Duodenal mucosa (tissue), 2 donors: Measurements from ENCODE around the gene RTN4.

ENCODE experiments used
- H3K27ac ChIP-seq: one replicate; pipeline ENCODE4 v1.7.0; 2013; ENCODE audit warnings: low read depth, low read length
- H3K27me3 ChIP-seq, 2 donors: one replicate each; pipeline ENCODE4 v1.7.0; 2013; ENCODE audit warnings: low read length in 2 of 2, control low read depth in 1 of 2; ENCODE audit not compliant: insufficient read depth in 2 of 2, control insufficient read depth in 1 of 2
- H3K36me3 ChIP-seq, 2 donors: one replicate each; pipeline ENCODE4 v1.7.0; 2013; ENCODE audit warnings: low read length in 2 of 2, control low read depth in 1 of 2; ENCODE audit not compliant: insufficient read depth in 2 of 2, control insufficient read depth in 1 of 2
- H3K4me1 ChIP-seq, 2 donors: one replicate each; pipeline ENCODE4 v1.7.0; 2013; ENCODE audit warnings: low read length in 2 of 2, control low read depth in 1 of 2; ENCODE audit not compliant: insufficient read depth in 2 of 2, control insufficient read depth in 1 of 2
- H3K4me3 ChIP-seq, 2 donors: one replicate each; pipeline ENCODE4 v1.7.0; 2013; ENCODE audit warnings: low read length in 2 of 2, low read depth in 1 of 2
- H3K9ac ChIP-seq, 2 donors: one replicate each; pipeline ENCODE4 v1.7.0; 2013; ENCODE audit warnings: low read length in 2 of 2, low read depth in 1 of 2
- H3K9me3 ChIP-seq, 2 donors: one replicate each; pipeline ENCODE4 v1.7.0; 2013; ENCODE audit warnings: low read length in 2 of 2, control low read depth in 1 of 2; ENCODE audit not compliant: control insufficient read depth in 1 of 2

The RTN4 gene

GRCh38 chr2:54963476-54963875 lies 86.8 kb downstream of the RTN4 start:
- Histone ChIP-seq H3K4me1 (peaks cover 10 to 14% of the 10 kb centered on the region in 2 donors), H3K4me3 (peak overlapping the region in 1 of 2 donors; percentile 7), H3K36me3 (no peaks in the 10 kb centered on the region), H3K27ac (no peak overlapping the region), H3K9me3 (no peaks in the 10 kb centered on the region), H3K9ac (no peak overlapping the region), H3K27me3 (no peaks in the 10 kb centered on the region)

GRCh38 chr2:54962935-54963440 lies 87.3 kb downstream of the RTN4 start:
- Histone ChIP-seq H3K4me3 (peak overlapping the region in 1 of 2 donors; percentile 7), H3K36me3 (no peaks in the 10 kb centered on the region), H3K27ac (peak overlapping the region; percentile 11), H3K27me3 (no peaks in the 10 kb centered on the region), H3K9ac (no peak overlapping the region), H3K4me1 (peaks cover 10 to 14% of the 10 kb centered on the region in 2 donors), H3K9me3 (no peaks in the 10 kb centered on the region)

GRCh38 chr2:54962511-54962910 lies 87.7 kb downstream of the RTN4 start:
- Histone ChIP-seq H3K36me3 (no peaks in the 10 kb centered on the region), H3K9me3 (no peaks in the 10 kb centered on the region), H3K9ac (no peak overlapping the region), H3K27me3 (no peaks in the 10 kb centered on the region), H3K4me1 (peaks cover 10 to 14% of the 10 kb centered on the region in 2 donors), H3K4me3 (no peak overlapping the region), H3K27ac (peak overlapping the region; percentile 11)

- Histone ChIP-seq H3K9ac (no peak overlapping the region), H3K27me3 (no peaks in the 10 kb centered on the region), H3K27ac (no peak overlapping the region), H3K36me3 (no peaks in the 10 kb centered on the region), H3K4me1 (peaks cover 10 to 14% of the 10 kb centered on the region in 2 donors), H3K9me3 (no peaks in the 10 kb centered on the region), H3K4me3 (no peak overlapping the region)
Measured at GRCh38 chr2:54960164-54960563, 90.1 kb downstream of the RTN4 start.

DNA sequence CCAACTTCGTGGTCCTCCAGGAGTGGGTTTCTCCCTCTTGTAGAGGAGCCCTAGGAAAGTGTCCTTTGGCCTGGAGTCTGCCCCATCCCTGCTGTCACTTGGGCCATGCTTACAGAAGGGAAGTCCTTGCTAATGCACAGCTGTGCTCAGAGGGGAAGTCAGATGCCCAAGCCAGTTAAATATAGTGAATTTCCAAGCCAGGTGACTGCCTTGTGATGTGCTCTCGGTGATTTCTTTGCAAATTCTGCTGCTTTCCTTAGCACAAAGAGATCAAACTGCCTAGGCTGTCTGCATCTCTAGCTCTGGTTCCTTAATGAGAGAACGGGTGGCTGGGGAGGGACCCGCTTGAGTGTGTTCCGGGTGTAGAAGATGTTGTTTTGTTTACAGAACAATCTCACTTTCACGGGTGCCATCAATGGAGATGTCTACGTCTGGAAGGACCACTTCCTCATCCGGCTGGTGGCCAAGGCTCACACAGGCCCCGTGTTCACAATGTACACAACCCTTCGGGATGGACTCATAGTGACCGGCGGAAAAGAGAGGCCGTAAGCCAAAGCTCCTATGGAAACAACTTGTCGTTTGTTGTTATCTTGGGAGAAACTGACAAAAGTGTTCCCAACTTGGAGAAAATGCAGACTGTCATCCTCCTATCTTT lies 91.4 kb downstream of the RTN4 start:
- H3K9ac ChIP-seq, result no peak overlapping the region
- no peaks in the 10 kb centered on the region for H3K36me3 ChIP-seq
- H3K4me1 ChIP-seq, result peaks cover 10 to 14% of the 10 kb centered on the region in 2 donors
- H3K27me3 ChIP-seq, result no peaks in the 10 kb centered on the region
- no peaks in the 10 kb centered on the region for H3K9me3 ChIP-seq
- H3K27ac ChIP-seq, result no peak overlapping the region
- H3K4me3 ChIP-seq, result no peak overlapping the region

DNA sequence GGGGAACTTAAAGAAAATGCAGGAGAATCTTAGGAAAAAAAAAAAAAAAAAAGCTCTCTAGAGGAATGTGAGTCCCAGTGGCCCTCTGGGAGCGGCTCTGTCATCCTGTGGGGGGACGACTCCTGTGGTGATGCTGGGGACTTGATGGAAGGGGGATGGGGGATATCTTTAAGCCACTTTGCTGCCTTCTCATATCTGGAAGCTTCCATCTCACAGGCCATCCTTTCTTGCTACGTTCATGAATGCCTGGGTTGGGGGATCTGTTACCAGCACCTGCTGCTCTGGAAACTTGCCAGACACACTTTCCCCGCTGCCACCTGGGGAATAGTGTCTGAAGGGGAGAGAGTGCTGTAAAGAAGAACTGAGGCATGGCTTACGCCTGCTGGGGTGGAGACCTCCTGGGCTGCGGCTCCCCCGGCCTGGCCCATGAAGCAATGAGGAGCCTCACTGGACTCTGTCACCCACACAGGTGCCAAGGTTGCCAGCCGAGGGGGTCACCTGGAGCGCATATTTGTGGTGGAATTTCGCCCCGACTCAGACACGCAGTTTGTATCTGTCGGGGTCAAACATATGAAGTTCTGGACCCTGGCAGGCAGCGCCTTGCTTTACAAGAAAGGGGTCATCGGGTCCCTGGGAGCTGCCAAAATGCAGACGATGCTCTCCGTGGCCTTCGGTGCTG lies 92.8 kb downstream of the RTN4 start:
- H3K9ac ChIP-seq, result no peak overlapping the region
- no peaks in the 10 kb centered on the region for H3K36me3 ChIP-seq
- H3K4me3 ChIP-seq, result no peak overlapping the region
- H3K27ac ChIP-seq, result no peak overlapping the region
- peaks cover under 1 to 4% of the 10 kb centered on the region in 2 donors for H3K4me1 ChIP-seq
- H3K27me3 ChIP-seq, result no peaks in the 10 kb centered on the region
- no peaks in the 10 kb centered on the region for H3K9me3 ChIP-seq

DNA sequence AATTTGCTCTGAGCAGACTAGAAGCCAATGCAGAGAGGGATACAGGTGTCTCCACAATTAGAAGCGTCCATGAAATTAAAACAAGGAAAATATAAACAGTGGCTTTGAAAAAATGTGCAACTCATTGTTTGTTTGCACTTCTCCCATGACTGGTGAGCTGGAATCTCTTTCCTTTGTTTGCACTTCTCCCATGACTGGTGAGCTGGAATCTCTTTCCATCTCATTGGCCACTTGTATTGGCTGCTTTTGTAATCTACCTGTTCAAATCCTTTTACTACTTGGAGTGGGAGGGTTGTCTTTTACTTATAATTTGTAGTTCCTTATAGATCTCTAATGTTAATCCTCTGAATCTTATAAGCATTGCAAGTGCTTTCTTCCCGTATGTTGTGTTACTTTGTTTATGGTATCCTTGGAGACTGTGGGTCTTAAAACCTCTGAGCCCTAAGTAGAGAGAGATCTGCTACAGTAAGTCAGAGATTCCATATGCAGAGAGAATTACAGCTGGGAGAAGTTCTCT lies 94.1 kb downstream of the RTN4 start:
- Histone ChIP-seq H3K4me3 (no peak overlapping the region), H3K4me1 (no peaks in the 10 kb centered on the region), H3K36me3 (no peaks in the 10 kb centered on the region), H3K9ac (no peak overlapping the region), H3K27me3 (no peaks in the 10 kb centered on the region), H3K9me3 (no peaks in the 10 kb centered on the region), H3K27ac (no peak overlapping the region)

- no peak overlapping the region for H3K27ac ChIP-seq
- no peak overlapping the region for H3K9ac ChIP-seq
- no peaks in the 10 kb centered on the region for H3K4me1 ChIP-seq
- no peak overlapping the region for H3K4me3 ChIP-seq
- H3K27me3 ChIP-seq, result no peaks in the 10 kb centered on the region
- no peaks in the 10 kb centered on the region for H3K9me3 ChIP-seq
- no peaks in the 10 kb centered on the region for H3K36me3 ChIP-seq
Measured at GRCh38 chr2:54955358-54956110, 94.7 kb downstream of the RTN4 start.

- H3K27ac ChIP-seq, result no peak overlapping the region
- H3K27me3 ChIP-seq, result no peaks in the 10 kb centered on the region
- no peaks in the 10 kb centered on the region for H3K36me3 ChIP-seq
- H3K4me1 ChIP-seq, result no peaks in the 10 kb centered on the region
- no peaks in the 10 kb centered on the region for H3K9me3 ChIP-seq
- H3K4me3 ChIP-seq, result no peak overlapping the region
- no peak overlapping the region for H3K9ac ChIP-seq
Measured at GRCh38 chr2:54954705-54955357, 95.4 kb downstream of the RTN4 start.
